HK-2 (cell line): ENCODE measurements around the gene FGF23.

Experiments used
- DNase-seq: peaks from one replicate; pipeline ENCODE4 v3.0.0-alpha.2; 2018; ENCODE audit not compliant: unreplicated experiment

The FGF23 gene

GRCh38 chr12:4383304-4383865 lies 3.9 kb upstream of the FGF23 start:
- DNase-seq = no peak

GRCh38 chr12:4380332-4380731 lies 820 bp upstream of the FGF23 start:
- no peak for DNase-seq

GRCh38 chr12:4378772-4379171 lies 740 bp downstream of the FGF23 start:
- no peak for DNase-seq

- no peak for DNase-seq
Measured at GRCh38 chr12:4375449-4375848, 4.1 kb downstream of the FGF23 start.

- DNase-seq = no peak
Measured at GRCh38 chr12:4372653-4373052, 6.9 kb downstream of the FGF23 start.

- no peak for DNase-seq
Measured at GRCh38 chr12:4370265-4370664, 9.2 kb downstream of the FGF23 start.

- no peak for DNase-seq
Measured at GRCh38 chr12:4369548-4369947, 10.0 kb downstream of the FGF23 start.

GRCh38 chr12:4366090-4366489 lies 13.4 kb downstream of the FGF23 start:
- DNase-seq = no peak

GRCh38 chr12:4356041-4356327 lies 23.5 kb downstream of the FGF23 start:
- DNase-seq = peak; percentile 43

GRCh38 chr12:4355156-4356040 lies 24.1 kb downstream of the FGF23 start:
- DNase-seq = no peak

GRCh38 chr12:4353785-4354208 lies 25.7 kb downstream of the FGF23 start:
- DNase-seq = peak; percentile 7

GRCh38 chr12:4346931-4347330 lies 32.6 kb downstream of the FGF23 start:
- no peak for DNase-seq

- no peak for DNase-seq
Measured at GRCh38 chr12:4331842-4332241, 47.7 kb downstream of the FGF23 start.

GRCh38 chr12:4331221-4331620 lies 48.3 kb downstream of the FGF23 start:
- DNase-seq = no peak

- DNase-seq = no peak
Measured at GRCh38 chr12:4330203-4330602, 49.3 kb downstream of the FGF23 start.

- no peak for DNase-seq
Measured at GRCh38 chr12:4327293-4327692, 52.2 kb downstream of the FGF23 start.

GRCh38 chr12:4325966-4326365 lies 53.5 kb downstream of the FGF23 start:
- no peak for DNase-seq

GRCh38 chr12:4324366-4324765 lies 55.1 kb downstream of the FGF23 start:
- no peak for DNase-seq

GRCh38 chr12:4323396-4323795 lies 56.1 kb downstream of the FGF23 start:
- DNase-seq = no peak

GRCh38 chr12:4322726-4323125 lies 56.8 kb downstream of the FGF23 start:
- DNase-seq = no peak

GRCh38 chr12:4320853-4321701 lies 58.4 kb downstream of the FGF23 start, which contains the start of gene TIGAR:
TIGAR (plus strand) TSS chr12:4321213; CDS start chr12:4321272, 59 bp downstream.
- DNase-seq = peak; percentile 91

- no peak for DNase-seq
Measured at GRCh38 chr12:4320497-4320852, 59.0 kb downstream of the FGF23 start.
